NOMO-1 treated with dmso at 0.1 percent for 144 hours (cell line): ENCODE results near the gene ANLN.
"Not testable (repeated sequence)": the region's sequence is repeated elsewhere in the genome, so short reads cannot be mapped to it uniquely, and the experiment has no call there.

Experiments
- DNase-seq: peaks from one replicate; lab custom pipeline; 2025; ENCODE audit not compliant: unreplicated experiment; lab: John Stamatoyannopoulos, UW

ANLN gene

GRCh38 chr7:36389371-36390198 is at the start of gene ANLN:
Gene ANLN, plus strand, starts transcription at chr7:36389862. Its CDS starts 165 bp downstream, at chr7:36390027.
- DNase-seq: peak; percentile 83

GRCh38 chr7:36343548-36343947 is 46.1 kb upstream of the ANLN start:
- DNase-seq: no peak

- DNase-seq: no peak
Observed at GRCh38 chr7:36344622-36345021, 45.0 kb upstream of the ANLN start.

GRCh38 chr7:36346260-36346831 is 43.3 kb upstream of the ANLN start:
- peak; percentile 6 for DNase-seq

GRCh38 chr7:36348256-36348655 is 41.4 kb upstream of the ANLN start:
- DNase-seq: no peak

GRCh38 chr7:36348771-36349170 is 40.9 kb upstream of the ANLN start:
- no peak for DNase-seq

- DNase-seq: no peak
Observed at GRCh38 chr7:36349626-36350025, 40.0 kb upstream of the ANLN start.

- no peak for DNase-seq
Observed at GRCh38 chr7:36355490-36355889, 34.2 kb upstream of the ANLN start.

- DNase-seq: no peak
Observed at GRCh38 chr7:36357054-36357453, 32.6 kb upstream of the ANLN start.

- DNase-seq: no peak
Observed at GRCh38 chr7:36358589-36358988, 31.1 kb upstream of the ANLN start.

GRCh38 chr7:36360244-36360643 is 29.4 kb upstream of the ANLN start:
- DNase-seq: no peak

- no peak for DNase-seq
Observed at GRCh38 chr7:36361227-36361626, 28.4 kb upstream of the ANLN start.

GRCh38 chr7:36363515-36363914 is 26.1 kb upstream of the ANLN start:
- no peak for DNase-seq

GRCh38 chr7:36366005-36366717 is 23.5 kb upstream of the ANLN start:
- no peak for DNase-seq

GRCh38 chr7:36366718-36367560 is 22.7 kb upstream of the ANLN start:
- peak; percentile 87 for DNase-seq

- DNase-seq: no peak
Observed at GRCh38 chr7:36367561-36368077, 22.0 kb upstream of the ANLN start.

GRCh38 chr7:36368496-36368895 is 21.2 kb upstream of the ANLN start:
- DNase-seq: no peak

GRCh38 chr7:36369171-36369570 is 20.5 kb upstream of the ANLN start:
- no peak for DNase-seq

GRCh38 chr7:36370046-36370445 is 19.6 kb upstream of the ANLN start:
- DNase-seq: no peak

- no peak for DNase-seq
Observed at GRCh38 chr7:36372156-36372555, 17.5 kb upstream of the ANLN start.

GRCh38 chr7:36378555-36378954 is 11.1 kb upstream of the ANLN start:
- DNase-seq: not testable (repeated sequence)
